Astrocyte (in vitro differentiated cells and primary cell): ENCODE measurements around the gene FAM131A. TPM values are rescaled to one million over a fixed set of nuclear protein-coding genes. Genes with fewer than 3 reads are reported as not detected.

ENCODE experiments used
- DNase-seq: peaks from one replicate; pipeline ENCODE4 v3.0.0-alpha.2; 2010; ENCODE audit warnings: low read depth
- FAIRE-seq: peaks from 2 replicates; lab custom pipeline; 2011; peaks lifted over from hg19 to GRCh38; lab: Jason Lieb, UNC
- H2AFZ ChIP-seq: 2 replicates; pipeline ENCODE4 v1.6.0; 2012; ENCODE audit warnings: low read depth, low read length, inconsistent platforms
- H3K27ac ChIP-seq: 2 replicates; pipeline ENCODE4 v1.5.1; 2011; ENCODE audit warnings: low read depth, low read length, inconsistent platforms
- H3K27me3 ChIP-seq: 2 replicates; pipeline ENCODE4 v1.6.0; 2011; ENCODE audit warnings: low read length, inconsistent platforms; ENCODE audit not compliant: insufficient read depth
- H3K36me3 ChIP-seq: 2 replicates; pipeline ENCODE4 v1.5.1; 2011; ENCODE audit warnings: low read length, inconsistent platforms; ENCODE audit not compliant: insufficient read depth
- H3K4me1 ChIP-seq: 2 replicates; pipeline ENCODE4 v1.5.1; 2011; ENCODE audit warnings: low read length, inconsistent platforms; ENCODE audit not compliant: insufficient read depth
- H3K4me2 ChIP-seq: 2 replicates; pipeline ENCODE4 v1.6.0; 2012; ENCODE audit warnings: low read length, inconsistent platforms
- H3K4me3 ChIP-seq: 2 replicates; pipeline ENCODE4 v1.5.1; 2011; ENCODE audit warnings: low read depth, mild to moderate bottlenecking, low read length, inconsistent platforms; ENCODE audit not compliant: insufficient read depth
- H3K79me2 ChIP-seq: 2 replicates; pipeline ENCODE4 v1.6.0; 2012; ENCODE audit warnings: mild to moderate bottlenecking, low read length, inconsistent platforms; ENCODE audit not compliant: insufficient read depth
- H3K9ac ChIP-seq: 2 replicates; pipeline ENCODE4 v1.6.0; 2012; ENCODE audit warnings: mild to moderate bottlenecking, low read length, inconsistent platforms
- H3K9me3 ChIP-seq: 2 replicates; pipeline ENCODE4 v1.5.1; 2012; ENCODE audit warnings: low read depth, mild to moderate bottlenecking, low read length, inconsistent platforms; ENCODE audit not compliant: insufficient read depth
- H4K20me1 ChIP-seq: 2 replicates; pipeline ENCODE4 v1.6.0; 2012; ENCODE audit warnings: low read length, inconsistent platforms; ENCODE audit not compliant: insufficient read depth
- H3K27ac Mint-ChIP-seq: one replicate; pipeline ENCODE4 v1.8.0; 2021; ENCODE audit warnings: mild to moderate bottlenecking, mixed read lengths; ENCODE audit not compliant: unreplicated experiment
- H3K27me3 Mint-ChIP-seq: one replicate; pipeline ENCODE4 v1.8.0; 2021; ENCODE audit warnings: low read depth, mixed read lengths; ENCODE audit not compliant: unreplicated experiment
- H3K36me3 Mint-ChIP-seq: one replicate; pipeline ENCODE4 v1.8.0; 2021; ENCODE audit warnings: low read depth, mixed read lengths; ENCODE audit not compliant: unreplicated experiment
- H3K4me1 Mint-ChIP-seq: one replicate; pipeline ENCODE4 v1.8.0; 2021; ENCODE audit warnings: low read depth, mixed read lengths; ENCODE audit not compliant: unreplicated experiment
- H3K4me3 Mint-ChIP-seq: one replicate; pipeline ENCODE4 v1.8.0; 2021; ENCODE audit warnings: mild to moderate bottlenecking, moderate library complexity, mixed read lengths; ENCODE audit not compliant: unreplicated experiment
- H3K9me3 Mint-ChIP-seq: one replicate; pipeline ENCODE4 v1.8.0; 2021; ENCODE audit warnings: mild to moderate bottlenecking, mixed read lengths; ENCODE audit not compliant: unreplicated experiment
- EZH2 ChIP-seq: IDR thresholded peaks from 2 replicates; pipeline ENCODE4 v1.6.1; 2012; ENCODE audit warnings: mild to moderate bottlenecking, low read length, inconsistent platforms; ENCODE audit not compliant: insufficient read depth
- total RNA-seq: library from RNA; stranded (reverse); gene quantifications from 2 replicates; pipeline ENCODE4 v1.2.1, GENCODE V29; 2021
- TF ChIP-seq, protein P1 (sequence below): IDR thresholded peaks from 2 replicates; pipeline ENCODE4 v1.5.1; 2011; ENCODE audit warnings: low read depth, mild to moderate bottlenecking, inconsistent platforms, low read length, moderate library complexity; ENCODE audit not compliant: insufficient read depth

Gene FAM131A
- total RNA-seq, 1 donor from 2014 or later: 12.2 TPM

DNA sequence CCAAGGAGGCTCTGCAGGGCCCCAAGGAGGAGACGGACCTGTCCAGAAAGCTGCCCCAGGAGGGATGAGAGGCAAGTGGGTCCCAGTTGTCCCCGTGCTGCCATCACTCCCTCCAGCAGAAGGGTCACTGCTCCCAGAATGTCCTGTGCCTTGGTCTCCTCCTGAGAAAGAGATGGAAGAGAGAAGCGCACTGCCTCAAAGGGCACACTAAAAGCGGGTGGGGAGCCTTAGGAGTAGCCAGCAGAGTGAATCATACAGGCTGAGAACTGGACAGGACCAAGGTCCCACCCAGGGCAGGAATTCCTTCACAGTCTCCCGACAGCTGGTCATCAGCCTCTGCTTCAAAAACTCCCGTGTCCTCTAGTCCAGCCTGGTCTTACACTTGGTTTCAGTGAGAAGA, 36.0 kb downstream of the FAM131A start:
- no peak overlapping the region for H3K9ac ChIP-seq
- TF ChIP-seq EZH2: no peak
- TF ChIP-seq, protein P1, sequence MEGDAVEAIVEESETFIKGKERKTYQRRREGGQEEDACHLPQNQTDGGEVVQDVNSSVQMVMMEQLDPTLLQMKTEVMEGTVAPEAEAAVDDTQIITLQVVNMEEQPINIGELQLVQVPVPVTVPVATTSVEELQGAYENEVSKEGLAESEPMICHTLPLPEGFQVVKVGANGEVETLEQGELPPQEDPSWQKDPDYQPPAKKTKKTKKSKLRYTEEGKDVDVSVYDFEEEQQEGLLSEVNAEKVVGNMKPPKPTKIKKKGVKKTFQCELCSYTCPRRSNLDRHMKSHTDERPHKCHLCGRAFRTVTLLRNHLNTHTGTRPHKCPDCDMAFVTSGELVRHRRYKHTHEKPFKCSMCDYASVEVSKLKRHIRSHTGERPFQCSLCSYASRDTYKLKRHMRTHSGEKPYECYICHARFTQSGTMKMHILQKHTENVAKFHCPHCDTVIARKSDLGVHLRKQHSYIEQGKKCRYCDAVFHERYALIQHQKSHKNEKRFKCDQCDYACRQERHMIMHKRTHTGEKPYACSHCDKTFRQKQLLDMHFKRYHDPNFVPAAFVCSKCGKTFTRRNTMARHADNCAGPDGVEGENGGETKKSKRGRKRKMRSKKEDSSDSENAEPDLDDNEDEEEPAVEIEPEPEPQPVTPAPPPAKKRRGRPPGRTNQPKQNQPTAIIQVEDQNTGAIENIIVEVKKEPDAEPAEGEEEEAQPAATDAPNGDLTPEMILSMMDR: no peak
- Mint-ChIP-seq H3K4me1 (peaks cover 34% of the 10 kb centered on the region), H3K27me3 (peaks cover 28% of the 10 kb centered on the region), H3K27ac (no peak overlapping the region), H3K9me3 (no peaks in the 10 kb centered on the region), H3K4me3 (no peak overlapping the region), H3K36me3 (peaks cover 10% of the 10 kb centered on the region)
- H3K4me3 ChIP-seq: no peak overlapping the region
- no peak overlapping the region for H3K4me2 ChIP-seq
- FAIRE-seq: no peak
- no peak overlapping the region for H2AFZ ChIP-seq
- H3K27me3 ChIP-seq: peaks cover 21% of the 10 kb centered on the region
- H3K36me3 ChIP-seq: no peaks in the 10 kb centered on the region
- no peak overlapping the region for H3K27ac ChIP-seq
- H3K79me2 ChIP-seq: no peaks in the 10 kb centered on the region
- H3K9me3 ChIP-seq: no peaks in the 10 kb centered on the region
- DNase-seq: peak; percentile 33
- peaks cover 18% of the 10 kb centered on the region for H4K20me1 ChIP-seq
- H3K4me1 ChIP-seq: peaks cover 23% of the 10 kb centered on the region

DNA sequence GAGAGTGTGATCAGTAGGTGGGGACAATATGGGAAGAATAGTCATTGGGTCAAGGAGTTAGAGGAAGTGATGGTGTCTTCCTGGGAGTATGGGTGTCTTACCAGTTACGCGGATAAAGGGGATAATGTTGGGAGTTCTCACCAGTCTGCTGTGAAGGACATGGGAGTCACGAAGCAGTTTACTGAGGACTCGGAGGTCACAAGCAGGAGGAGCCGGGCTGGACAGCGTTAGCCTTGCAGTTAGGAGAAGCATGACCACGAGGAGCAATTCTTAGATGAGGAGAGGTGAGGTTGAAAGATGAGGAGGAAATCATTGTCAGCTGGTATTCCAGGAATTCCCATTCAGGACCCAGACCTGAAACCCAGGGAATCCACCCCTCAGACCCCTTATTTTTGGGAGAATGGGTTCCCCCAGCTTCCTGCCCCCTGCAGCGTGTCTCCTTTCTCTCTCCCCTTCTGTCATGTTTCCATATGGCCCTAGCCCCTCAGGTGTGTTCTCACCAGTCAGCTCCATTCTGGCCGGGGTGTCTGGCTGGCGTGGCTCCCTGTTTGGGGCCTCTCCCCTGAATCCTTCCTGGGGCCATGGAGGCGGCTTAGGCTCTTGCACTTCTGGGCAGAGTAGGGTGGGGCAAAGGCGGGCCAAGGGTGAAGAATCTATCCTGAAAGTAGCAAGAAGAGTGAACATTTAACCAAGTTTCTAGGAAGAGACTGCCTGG, 38.5 kb downstream of the FAM131A start:
- Histone ChIP-seq H3K4me3 (no peak overlapping the region), H2AFZ (no peak overlapping the region), H3K79me2 (no peaks in the 10 kb centered on the region), H4K20me1 (peaks cover 5% of the 10 kb centered on the region), H3K27ac (no peak overlapping the region), H3K4me2 (no peak overlapping the region), H3K36me3 (no peaks in the 10 kb centered on the region), H3K9me3 (no peaks in the 10 kb centered on the region), H3K4me1 (peaks cover 16% of the 10 kb centered on the region), H3K27me3 (peaks cover 36% of the 10 kb centered on the region), H3K9ac (no peak overlapping the region)
- TF ChIP-seq, protein P1: no peak
- no peak for TF ChIP-seq EZH2
- Mint-ChIP-seq H3K4me1 (peaks cover 38% of the 10 kb centered on the region), H3K27ac (no peak overlapping the region), H3K36me3 (peaks cover 4% of the 10 kb centered on the region), H3K4me3 (no peak overlapping the region), H3K27me3 (peaks cover 40% of the 10 kb centered on the region), H3K9me3 (no peaks in the 10 kb centered on the region)
- DNase-seq: no peak
- FAIRE-seq: no peak

DNA sequence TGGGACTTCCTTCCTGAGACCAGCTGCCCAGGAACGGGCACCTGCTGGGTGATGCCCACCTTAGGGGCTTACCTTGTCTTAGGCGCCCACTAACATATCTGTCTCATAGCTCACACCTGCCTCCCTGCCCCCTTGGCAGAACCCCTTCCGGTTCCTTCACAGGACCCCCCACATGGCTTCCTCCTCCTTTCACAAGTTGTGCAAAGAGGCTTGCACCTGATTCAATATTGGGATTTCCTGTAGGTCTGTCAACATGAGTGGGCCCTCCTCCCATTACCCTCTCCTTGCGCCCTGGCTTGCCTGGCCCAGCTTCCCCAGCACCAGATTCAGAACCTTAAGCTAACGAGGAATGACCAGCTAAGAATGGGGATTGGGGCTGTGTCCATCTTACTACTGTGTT, 40.0 kb downstream of the FAM131A start:
- Histone ChIP-seq H4K20me1 (no peaks in the 10 kb centered on the region), H3K79me2 (no peaks in the 10 kb centered on the region), H3K4me3 (no peak overlapping the region), H3K27me3 (peaks cover 50% of the 10 kb centered on the region), H3K4me2 (no peak overlapping the region), H3K9me3 (no peaks in the 10 kb centered on the region), H2AFZ (no peak overlapping the region), H3K36me3 (no peaks in the 10 kb centered on the region), H3K4me1 (peaks cover 9% of the 10 kb centered on the region), H3K9ac (no peak overlapping the region), H3K27ac (no peak overlapping the region)
- TF ChIP-seq, protein P1: no peak
- no peak for TF ChIP-seq EZH2
- FAIRE-seq (no peak), DNase-seq (no peak)
- H3K4me3 Mint-ChIP-seq: no peak overlapping the region
- H3K36me3 Mint-ChIP-seq: peaks cover 4% of the 10 kb centered on the region
- no peaks in the 10 kb centered on the region for H3K9me3 Mint-ChIP-seq
- no peak overlapping the region for H3K27ac Mint-ChIP-seq
- H3K4me1 Mint-ChIP-seq: peaks cover 25% of the 10 kb centered on the region
- peaks cover 44% of the 10 kb centered on the region for H3K27me3 Mint-ChIP-seq
